PC-9 (cell line): ENCODE measurements around the gene ZBTB7C.

Experiments
- EZH2 ChIP-seq: fragments of 200-600 bp; sonication (generic); IDR thresholded peaks from 2 replicates; pipeline ENCODE4 v1.8.0; 2017; ENCODE audit warnings: antibody characterized with exemption, low read depth
- TF ChIP-seq, protein P1 (sequence below): fragments of 200-600 bp; sonication (generic); conservative IDR thresholded peaks from 2 replicates; pipeline ENCODE4 v1.6.1; 2017; ENCODE audit warnings: mixed run types, antibody characterized with exemption, mild to moderate bottlenecking, moderate library complexity

DNA sequence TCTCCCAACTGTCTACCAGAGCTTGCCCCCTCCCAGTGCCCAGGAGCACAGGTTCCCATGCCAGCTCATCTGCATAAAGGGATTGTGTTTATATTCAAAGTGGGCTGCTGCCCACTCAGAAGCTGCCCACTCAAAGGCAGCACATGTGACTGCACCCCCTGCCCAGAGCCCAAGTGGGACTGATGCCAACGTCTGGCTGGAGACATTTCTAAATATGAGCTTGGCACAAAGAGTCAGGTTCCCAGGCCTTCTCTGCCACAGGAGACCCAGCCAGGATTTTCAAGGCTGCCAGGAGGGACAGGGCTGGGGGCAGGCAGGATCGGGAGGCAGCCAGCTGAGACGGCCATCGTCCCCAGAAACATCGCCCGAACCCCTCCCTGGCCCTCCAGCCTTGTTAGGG, 67.1 kb downstream of the ZBTB7C start:
- TF ChIP-seq, protein P1, sequence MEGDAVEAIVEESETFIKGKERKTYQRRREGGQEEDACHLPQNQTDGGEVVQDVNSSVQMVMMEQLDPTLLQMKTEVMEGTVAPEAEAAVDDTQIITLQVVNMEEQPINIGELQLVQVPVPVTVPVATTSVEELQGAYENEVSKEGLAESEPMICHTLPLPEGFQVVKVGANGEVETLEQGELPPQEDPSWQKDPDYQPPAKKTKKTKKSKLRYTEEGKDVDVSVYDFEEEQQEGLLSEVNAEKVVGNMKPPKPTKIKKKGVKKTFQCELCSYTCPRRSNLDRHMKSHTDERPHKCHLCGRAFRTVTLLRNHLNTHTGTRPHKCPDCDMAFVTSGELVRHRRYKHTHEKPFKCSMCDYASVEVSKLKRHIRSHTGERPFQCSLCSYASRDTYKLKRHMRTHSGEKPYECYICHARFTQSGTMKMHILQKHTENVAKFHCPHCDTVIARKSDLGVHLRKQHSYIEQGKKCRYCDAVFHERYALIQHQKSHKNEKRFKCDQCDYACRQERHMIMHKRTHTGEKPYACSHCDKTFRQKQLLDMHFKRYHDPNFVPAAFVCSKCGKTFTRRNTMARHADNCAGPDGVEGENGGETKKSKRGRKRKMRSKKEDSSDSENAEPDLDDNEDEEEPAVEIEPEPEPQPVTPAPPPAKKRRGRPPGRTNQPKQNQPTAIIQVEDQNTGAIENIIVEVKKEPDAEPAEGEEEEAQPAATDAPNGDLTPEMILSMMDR, result no peak
- TF ChIP-seq EZH2, result no peak
